ENCODE measurements around the gene RDH13.
"Not testable (repeated sequence)": the region's sequence is repeated elsewhere in the genome, so short reads cannot be mapped to it uniquely, and the experiment has no call there.

The RDH13 gene

DNA sequence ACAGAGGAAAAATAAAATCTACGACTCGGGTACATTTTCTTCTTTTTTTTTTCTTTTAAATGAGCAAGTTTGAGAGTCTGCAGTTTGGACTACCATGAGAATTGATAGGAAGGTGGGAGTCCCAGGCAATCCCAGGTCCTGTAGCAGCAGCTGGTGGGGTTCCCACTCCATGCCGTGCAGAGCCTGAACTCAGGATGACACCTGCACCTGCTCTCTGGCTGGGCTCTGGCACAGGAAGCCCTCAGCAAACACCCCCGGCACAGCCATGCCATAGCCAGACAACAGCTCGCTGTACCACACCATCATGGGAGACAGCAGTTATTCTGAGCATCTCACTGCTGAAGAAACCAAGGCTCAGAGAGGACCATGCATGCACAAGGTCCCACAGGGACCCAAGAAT, 18.7 kb downstream of the RDH13 start:
- no peak for DNase-seq

DNA sequence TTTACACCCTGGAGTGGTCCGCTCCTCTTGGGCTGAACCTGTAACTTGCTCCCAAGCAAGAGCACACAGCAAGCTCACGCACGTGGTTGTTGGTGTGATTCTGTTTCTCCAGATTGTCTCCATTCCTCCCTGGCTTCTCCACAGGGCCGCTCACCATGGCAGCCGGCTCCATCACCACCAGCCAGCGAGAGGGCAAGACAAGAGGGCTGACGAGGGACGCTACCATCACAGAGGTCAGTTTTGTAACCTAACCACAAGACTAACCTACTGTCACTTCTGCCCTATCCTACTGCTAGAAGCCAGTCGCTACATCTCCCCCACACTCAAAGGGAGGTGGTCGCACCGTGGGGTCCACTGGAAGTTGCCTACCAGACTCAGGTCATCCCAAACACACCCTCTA, 20.3 kb downstream of the RDH13 start:
- no peak for DNase-seq

DNA sequence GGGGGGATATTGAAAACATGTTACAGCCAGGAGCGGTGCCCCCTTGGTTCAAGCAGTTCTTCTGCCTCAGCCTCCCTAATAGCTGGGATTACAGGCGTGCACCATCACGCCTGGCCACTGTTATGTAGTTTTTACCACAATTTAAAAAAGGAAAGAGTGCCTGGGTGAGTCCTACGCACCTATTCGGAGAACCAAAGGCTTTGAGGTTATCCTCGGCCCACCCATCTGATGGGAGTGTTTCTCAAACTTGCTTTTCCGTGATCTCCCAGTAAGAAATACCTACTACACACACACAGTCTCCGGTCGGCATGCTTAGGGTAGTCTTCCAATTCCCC, 20.6 kb downstream of the RDH13 start:
- no peak for DNase-seq

DNA sequence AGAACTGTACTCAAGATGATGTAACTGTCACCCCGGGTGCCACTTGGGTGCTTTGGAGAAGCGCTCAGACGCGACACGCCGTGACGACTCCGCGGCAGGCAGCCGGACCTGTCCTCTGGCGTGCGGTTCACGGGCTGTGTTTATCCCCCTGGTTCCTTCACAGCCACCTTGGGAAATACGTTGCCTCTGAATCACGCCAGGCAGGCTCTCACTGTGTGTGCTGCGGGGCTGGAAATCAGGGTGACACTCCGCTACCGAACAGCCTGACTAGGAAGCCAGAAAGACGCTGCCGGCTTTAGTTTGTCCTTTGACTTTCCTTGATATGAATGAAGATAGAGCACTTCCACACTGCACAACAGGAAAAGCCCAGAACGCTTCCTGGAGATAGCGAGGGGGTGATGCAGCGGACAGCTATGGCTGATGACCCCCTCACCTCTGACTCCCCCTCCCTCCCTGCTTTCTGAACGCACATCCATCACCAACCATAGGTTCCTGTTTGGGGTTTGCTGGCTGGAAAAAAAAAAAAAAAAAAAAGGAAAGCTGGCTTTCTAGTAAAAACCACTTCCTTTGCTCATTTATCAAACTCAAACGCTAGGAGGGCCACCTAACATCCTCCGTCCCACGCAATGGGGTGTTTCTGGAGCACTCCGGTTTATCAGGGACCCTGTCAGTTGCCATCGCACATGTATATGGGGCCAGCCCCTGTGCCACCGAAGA, 21.2 kb downstream of the RDH13 start:
- DNase-seq = peak; percentile 10

DNA sequence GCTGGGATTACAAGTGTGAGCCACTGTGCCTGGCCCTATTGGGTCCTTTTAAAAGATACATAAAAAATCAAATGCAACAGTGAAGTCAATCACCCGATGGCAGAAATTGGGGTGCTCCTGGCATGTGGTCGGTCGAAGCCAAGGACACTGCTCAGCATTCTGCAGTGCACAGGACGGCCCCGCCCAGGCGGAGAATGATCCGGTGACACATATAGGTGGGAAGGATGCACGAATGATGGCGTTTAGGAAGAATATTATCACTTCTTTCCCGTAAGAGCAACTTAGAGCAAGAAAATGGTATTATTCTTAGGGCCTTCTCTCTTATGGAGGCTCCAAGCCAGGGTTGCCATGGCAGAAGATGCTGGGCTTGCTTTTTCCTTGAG, 21.7 kb downstream of the RDH13 start:
- DNase-seq = no peak

DNA sequence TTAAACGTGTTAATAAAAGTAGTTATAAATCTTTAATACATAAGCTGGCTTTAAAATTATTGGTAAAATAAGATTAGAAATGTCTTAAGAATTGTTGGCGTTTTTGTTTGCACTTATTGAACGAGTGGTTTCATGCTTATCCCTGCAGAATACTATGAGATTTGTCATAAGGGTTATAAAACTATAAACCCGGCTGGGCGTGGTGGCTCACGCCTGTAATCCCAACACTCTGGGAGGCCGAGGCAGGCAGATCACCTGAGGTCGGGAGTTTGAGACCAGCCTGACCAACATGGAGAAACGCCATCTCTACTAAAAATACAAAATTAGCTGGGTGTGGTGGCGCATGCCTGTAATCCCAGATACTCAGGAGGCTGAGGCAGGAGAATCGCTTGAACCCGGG, 22.3 kb downstream of the RDH13 start:
- not testable (repeated sequence) for DNase-seq

DNA sequence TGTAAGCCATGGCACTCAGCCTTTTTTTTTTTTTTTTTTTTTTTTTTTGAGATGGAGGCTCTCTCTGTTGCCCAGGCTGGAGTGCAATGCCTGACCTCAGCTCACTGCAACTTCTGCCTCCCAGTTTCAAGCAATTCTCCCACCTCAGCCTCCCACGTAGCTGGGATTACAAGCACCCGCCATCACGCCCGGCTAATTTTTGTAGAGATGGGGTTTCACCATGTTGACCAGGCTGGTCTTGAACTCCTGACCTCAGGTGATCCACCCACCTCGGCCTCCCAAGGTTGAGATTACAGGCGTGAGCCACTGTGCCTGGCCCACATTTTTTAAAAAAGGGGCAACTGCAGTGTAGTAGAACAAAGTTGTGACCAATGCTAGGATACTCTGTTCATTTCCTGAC, 25.3 kb downstream of the RDH13 start:
- not testable (repeated sequence) for DNase-seq

DNA sequence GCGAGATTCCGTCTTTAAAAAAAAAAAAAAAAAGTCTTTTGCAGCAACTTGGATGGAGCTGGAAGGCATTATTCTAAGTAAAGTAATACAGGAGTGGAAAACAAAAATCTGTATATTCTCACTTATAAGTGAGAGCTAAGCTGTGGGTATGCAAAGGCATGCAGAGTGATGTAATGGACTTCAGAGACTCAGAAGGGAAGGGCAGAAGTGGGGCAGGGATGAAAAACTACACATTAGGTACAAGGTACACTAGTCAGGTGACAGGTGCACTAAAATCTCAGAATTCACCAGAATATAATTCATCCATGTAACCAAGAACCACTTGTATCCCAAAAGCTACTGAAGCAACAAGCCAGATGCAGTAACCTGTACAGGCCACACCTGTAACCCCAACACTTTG, 26.9 kb downstream of the RDH13 start:
- DNase-seq = no peak

DNA sequence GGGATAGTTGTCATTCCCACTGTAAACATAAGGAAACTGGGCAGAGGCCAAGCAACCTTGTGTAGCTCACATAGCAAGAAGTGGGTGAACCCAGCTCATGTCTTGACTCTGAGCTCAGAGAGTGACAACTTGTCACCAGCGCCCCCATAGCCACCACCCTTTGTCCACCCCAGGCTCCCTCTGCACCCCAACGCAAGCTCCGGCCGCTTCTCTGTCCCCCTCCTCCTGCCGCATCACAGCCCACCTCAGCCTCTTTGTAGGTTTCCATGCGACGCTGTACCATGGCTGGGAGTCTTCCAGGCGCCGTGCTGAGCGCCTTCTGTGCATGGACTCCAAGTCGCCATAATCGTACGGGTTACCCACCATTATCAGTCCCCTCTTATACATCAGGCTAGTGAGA, 28.2 kb downstream of the RDH13 start:
- no peak for DNase-seq

DNA sequence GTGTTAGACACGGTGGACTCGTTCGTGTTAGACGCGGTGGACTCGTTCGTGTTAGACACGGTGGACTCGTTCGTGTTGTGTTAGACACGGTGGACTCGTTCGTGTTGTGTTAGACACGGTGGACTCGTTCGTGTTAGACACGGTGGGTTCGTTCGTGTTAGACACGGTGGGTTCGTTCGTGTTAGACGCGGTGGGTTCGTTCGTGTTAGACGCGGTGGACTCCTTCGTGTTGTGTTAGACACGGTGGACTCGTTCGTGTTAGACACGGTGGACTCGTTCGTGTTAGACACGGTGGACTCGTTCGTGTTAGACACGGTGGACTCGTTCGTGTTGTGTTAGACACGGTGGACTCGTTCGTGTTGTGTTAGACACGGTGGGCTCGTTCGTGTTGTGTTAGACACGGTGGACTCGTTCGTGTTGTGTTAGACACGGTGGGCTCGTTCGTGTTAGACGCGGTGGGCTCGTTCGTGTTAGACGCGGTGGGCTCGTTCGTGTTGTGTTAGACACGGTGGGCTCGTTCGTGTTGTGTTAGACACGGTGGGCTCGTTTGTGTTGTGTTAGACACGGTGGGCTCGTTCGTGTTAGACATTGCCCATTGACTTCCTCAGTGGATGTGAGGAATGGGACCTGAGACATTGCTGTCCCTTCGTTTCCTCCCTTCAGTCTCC, 29.8 kb downstream of the RDH13 start:
- not testable (repeated sequence) for DNase-seq

DNA sequence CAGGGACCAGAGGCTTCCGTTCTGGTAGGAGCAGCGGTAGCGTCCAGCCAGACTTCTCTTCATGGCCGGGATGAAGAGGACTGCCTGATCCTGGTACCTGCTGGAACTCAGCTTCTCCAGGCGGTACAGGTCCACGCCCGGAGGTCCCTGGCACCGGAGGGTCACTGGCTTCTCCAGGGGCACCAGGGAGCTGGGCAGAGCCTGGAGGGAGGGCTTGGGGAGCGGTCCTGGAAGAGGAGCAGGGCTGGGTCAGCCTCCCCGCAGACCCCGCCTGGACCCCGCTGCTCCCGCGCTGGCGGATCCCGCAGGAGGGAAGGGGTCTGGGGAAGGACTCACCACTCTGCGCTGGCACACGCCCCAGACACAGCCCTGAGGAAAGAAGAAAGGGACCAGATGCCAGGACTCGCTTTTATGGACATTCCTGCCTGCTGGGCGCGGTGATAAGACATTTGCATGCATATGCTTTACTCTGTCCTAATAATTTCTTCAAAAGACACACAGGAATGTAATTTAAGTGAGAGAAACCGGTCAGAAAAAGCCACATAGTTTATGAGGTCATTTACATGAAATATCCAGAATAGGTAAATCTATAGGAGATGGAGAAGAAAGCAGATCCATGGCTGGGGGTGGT, 30.7 kb downstream of the RDH13 start:
- no peak for DNase-seq

DNA sequence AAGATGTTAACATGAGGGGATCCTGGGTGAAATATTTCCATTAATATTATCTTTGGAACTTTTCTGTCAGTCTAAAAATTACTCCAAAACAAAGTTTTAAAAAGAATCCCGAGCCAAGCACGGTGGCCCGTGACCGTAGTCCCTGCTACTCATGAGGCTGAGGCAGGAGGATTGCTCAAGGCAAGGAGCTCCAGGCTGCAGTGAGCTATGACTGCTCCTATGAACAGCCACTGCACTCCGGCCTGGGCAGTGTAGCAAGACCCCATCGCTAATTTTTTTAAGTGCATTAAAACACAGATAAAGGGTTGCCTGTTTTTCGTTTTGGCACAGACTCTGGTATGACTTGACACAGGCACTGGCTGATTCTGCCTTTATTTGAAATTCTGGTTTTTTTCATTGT, 31.8 kb downstream of the RDH13 start:
- no peak for DNase-seq

DNA sequence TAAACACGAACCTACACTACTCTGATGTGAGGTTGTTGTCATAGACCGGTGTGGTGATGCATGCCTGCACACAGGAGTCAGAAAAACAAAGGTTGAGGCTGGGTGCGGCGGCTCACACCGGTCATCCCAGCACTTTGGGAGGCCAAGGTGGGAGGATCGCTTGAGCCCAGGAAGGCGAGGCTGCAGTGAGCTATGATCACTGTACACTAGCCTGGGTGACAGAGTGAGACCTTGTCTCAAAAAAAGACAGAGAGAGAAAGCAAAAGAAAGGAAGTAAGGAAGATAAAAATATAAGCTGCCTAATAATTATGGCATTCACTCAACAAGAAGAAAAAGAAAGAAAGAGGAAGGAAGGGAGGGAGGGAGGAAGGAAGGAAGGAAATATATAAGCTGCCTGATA, 34.2 kb downstream of the RDH13 start:
- DNase-seq = no peak

DNA sequence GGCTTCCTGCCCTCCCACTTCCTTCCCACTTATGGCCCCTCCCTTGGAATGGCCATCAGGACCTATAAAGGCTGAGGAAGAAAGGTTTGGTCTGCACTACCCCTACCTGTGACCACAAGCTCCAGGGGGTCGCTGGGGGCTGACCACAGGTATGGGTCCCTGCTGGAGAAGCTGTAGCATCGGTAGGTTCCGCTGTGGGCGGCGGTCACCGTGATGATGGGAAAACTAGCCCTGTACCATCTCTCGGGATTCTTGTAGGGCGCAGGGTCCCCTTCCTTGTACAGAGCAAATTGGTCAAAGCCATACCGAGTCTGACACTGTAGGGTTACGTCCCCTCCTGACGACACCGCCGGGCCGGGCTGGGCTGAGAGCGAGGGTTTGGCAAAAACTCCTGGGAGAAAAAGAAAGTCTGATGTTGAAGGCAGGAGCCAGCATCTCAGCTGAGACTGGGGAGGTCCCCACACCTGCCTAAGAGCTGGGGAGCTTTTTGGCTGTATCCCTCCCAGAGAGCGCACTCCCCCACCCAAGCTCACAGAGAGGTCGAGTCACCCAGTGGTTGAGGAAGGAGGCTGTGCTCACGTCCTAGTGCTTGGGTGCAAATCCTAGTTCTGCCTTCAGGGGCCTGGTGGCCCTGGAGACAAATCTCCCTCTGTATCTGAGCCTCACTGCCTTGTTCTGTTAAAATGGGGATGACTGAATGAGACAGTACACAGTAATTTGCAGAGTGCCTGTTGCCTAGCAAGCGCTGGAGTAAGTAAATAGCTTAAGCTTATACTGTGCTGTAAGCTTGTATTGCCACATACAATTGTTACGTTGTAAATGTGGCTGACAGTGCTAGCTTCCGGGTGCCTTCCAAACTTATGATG, 35.2 kb downstream of the RDH13 start:
- DNase-seq = no peak

DNA sequence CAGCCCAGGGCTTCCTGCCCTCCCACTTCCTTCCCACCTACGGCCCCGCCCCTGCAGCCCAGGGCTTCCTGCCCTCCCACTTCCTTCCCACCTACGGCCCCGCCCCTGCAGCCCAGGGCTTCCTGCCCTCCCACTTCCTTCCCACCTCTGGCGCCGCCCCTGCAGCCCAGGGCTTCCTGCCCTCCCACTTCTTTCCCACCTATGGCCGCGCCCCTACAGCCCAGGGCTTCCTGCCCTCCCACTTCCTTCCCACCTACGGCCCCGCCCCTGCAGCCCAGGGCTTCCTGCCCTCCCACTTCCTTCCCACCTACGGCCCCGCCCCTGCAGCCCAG, 35.8 kb downstream of the RDH13 start:
- DNase-seq = not testable (repeated sequence)

DNA sequence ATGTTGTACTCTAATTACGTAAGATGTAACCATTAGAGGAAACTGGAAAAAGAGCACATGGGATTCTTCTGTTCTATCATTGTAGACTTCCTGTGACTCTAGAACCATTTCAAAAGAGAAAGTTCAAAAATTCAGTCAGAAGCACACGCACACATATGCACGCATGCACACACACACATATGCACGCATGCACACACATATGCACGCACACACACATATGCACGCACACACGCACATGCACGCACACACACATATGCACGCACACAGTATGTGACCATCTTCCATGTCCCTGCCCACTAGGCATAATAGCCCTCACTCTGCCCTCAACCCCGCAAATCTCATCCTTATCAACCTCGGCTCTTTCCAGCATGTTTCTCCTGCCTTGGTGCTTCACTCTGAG, 38.8 kb downstream of the RDH13 start:
- DNase-seq = no peak

DNA sequence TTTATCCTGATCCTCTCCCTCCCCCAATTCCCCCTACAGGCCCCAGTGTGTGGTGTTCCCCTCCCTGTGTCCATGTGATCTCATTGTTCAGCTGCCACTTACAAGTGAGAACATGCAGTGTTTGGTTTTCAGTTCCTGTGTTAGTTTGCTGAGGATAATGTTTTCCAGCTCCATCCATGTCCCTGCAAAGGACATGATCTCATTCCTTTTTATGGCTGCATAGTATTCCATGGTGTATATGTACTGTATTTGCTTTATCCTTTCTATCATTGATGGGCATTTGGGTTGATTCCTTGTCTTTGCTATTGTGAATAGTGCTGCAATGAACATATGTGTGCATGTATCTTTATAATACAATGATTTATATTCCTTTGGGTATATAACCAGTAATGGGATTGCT, 42.6 kb downstream of the RDH13 start:
- DNase-seq = not testable (repeated sequence)

DNA sequence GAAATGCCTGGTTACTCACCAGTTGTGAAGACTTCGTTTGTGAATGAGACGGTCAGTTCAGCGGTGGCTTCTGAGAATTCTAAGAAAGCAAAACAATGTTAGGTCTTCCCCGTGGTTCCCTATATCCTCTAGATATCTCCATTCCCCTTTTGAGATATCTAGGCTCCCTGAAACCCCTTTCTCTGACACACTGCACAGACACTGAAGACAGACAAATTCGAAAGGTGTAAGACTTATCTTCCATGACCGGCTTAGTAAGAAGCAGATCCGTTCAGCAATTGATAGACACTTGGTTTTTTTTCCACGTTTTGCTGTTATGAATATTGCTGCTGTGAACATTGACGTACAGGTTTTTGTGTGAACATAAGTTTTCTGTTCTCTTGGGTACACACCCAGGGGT, 44.3 kb downstream of the RDH13 start:
- no peak for DNase-seq

DNA sequence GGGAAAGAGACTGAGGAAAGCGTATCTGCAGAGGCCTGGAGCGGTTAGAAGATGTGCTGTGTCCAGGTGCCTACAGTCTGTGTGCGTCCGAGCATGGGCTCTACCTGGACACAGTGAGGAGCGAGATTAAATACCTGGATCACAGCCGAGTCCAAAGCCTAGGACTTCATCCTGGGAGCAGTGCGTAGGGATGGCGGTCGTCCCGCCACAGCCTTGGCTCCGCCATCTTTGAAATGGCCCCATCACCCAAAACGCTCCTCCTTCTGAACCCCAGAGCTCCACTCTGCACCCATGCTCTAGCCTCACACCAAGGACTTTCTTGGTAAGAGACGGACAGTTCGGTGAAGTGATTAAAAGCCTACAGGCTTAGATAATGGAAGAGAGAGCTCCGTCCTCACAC, 44.7 kb downstream of the RDH13 start:
- DNase-seq = no peak

DNA sequence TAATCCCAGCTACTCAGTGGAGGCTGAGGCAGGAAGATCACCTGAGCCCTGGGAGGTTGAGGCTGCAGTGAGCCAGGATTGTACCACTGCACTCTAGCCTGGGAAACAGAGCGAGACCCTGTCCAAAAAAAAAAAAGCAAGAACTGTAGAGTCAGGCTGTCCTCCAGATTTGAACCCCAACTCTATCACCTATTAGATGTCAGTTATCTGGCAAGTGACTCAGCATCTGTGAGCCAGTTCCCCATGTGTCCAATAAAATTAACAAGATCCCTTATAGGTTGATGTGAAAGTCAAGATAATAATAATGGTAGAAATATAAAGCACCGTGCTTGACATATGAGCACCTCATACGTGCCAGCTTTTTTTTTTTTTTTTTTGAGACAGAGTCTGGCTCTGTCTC, 46.9 kb downstream of the RDH13 start:
- no peak for DNase-seq

DNA sequence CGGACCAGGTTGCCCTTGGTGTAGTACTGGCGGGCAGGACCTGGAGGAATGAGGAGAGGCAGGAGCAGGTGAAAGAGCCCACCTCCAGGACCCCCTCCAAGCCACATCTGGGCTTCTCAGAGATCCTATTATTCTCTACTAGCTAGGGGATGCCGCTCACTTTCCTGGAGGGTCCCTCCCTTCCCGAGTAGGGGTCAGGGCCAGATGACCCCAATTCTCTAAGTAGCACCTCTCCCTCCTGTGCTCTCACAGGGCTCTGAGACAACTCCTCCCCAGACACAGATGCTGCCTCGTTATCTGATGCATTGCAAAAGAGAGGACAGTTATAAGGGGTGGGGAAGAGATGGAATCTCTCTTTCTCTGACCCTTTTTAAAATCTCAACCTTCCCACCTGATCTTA, 47.8 kb downstream of the RDH13 start:
- DNase-seq = no peak

DNA sequence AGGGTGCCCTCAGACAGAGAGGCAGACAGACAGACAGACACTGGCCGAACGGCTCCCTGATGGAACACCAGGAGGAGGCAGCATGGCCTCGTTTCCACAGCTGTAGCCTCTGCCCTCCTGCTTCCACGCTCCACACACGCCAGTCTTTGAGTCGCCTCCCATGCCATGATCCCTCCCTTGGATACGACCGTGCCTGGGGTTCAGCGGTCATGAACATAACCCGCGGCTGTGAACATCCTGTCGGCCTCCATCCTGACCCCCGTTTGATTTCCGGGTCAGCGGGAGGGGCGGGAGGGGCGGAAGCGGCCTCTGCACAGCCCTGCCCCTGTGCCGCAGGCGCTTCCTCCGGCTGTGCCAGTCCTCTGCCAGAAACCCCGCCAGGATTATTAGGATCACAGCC, 48.2 kb downstream of the RDH13 start:
- no peak for DNase-seq

DNA sequence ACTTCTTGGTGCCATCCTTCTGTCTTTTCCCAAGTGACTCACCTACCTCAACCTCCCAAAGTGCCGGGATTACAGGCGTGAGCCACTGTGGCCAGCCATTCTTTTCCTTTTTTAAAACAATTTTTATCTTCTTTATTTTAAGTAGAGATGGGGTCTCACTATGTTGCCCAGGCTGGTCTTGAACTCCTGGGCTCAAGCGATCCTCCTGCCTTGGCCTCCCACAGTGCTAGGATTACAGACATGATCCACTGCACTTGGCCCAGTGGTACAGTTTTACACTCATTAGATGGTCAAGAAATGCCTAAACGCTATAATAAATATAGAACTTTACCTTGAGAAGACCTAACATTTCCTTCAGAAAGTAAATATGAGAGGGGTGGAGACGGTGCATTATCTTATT, 49.4 kb downstream of the RDH13 start:
- no peak for DNase-seq

DNA sequence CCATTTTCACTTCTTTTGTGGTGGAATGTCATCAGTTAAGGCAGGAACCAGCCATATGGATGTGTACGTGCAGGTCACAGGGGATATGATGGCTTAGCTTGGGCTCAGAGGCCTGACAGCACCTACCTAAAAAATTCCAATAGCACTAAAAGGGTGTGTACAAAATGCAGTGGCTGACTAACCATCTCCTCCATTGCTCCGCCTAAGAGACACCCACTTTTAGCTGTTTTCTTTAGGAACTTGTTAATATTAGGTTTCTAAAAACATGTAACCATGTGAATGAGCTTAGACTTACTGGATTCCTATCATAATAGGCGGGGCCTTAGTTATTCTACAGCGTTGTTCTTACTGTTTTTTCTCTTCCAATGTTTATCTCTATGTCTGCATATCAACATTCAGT, 50.6 kb downstream of the RDH13 start:
- DNase-seq = no peak
